ENCODE data around the gene TBC1D30.

The TBC1D30 gene

DNA sequence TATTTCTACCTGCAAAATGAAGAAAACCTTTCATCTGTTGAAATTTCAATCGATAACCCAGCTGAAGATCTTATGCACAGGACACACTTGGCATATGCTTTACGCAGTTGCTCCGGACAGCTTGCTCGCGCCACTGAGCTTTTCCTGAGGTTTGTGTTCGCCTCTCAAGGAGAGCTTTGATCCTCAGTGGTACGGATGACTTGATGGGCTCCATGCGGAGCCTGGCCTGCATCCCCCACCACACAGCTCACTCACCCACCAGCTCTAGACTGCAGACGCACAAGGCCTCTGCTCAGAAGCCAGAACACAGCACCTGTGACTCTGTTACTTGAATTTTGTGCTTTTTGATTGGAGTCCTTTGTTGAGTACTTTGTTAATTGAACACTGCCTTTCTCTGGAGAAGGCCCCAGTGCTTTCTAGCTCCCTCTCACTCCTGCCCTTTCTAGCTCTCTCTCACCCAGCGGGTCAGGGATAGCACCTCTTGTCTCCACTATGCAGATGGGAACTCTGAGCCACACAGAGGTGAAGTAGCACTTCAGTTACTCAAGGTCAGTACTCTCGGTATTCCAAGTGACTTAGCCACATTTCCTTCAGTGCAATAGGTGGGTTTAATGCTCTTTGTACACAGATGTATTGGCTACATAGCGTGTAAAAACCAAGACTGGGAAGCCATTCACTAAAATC lies 52.1 kb downstream of the TBC1D30 start:
- ATAC-seq = no peak
- Mint-ChIP-seq H3K27ac (no peak overlapping the region), H3K36me3 (no peaks in the 10 kb centered on the region), H3K4me1 (peaks cover 10% of the 10 kb centered on the region), H3K4me3 (no peak overlapping the region), H3K27me3 (no peaks in the 10 kb centered on the region), H3K9me3 (peaks cover 2% of the 10 kb centered on the region)

DNA sequence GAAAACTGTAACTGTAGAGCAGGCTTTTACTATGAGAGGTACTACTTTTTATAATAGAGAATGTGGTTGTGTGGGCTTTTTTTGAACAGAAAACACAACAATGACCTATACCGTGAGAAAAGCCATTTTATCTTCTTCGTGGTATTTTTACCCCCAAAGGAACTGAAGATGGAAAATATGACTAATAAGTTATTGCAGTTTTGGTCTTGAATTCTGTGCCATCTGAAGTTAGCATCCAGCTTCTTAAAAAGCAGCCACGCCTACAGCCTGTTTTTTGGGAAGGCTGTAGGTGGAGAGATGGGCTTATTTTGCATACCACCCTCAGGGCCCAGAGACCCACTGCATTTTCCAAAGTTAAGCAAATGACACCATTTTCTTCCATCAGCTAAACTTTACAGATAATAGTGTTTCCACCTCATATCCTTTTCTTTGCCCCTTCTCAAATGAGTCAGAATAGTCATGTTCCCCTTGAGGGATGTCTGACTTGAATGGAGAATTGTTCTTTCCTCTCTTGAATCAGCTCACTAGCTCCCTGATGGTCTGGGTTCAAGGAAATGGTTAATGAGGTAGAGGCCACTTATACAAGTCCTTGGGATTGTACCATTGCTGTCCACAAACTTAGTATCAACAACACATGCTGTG lies 53.0 kb downstream of the TBC1D30 start:
- Mint-ChIP-seq H3K9me3 (peaks cover 2% of the 10 kb centered on the region), H3K27me3 (peaks cover 7% of the 10 kb centered on the region), H3K4me3 (no peak overlapping the region), H3K36me3 (no peaks in the 10 kb centered on the region), H3K4me1 (peaks cover 10% of the 10 kb centered on the region), H3K27ac (no peak overlapping the region)
- ATAC-seq = peak; percentile 71

DNA sequence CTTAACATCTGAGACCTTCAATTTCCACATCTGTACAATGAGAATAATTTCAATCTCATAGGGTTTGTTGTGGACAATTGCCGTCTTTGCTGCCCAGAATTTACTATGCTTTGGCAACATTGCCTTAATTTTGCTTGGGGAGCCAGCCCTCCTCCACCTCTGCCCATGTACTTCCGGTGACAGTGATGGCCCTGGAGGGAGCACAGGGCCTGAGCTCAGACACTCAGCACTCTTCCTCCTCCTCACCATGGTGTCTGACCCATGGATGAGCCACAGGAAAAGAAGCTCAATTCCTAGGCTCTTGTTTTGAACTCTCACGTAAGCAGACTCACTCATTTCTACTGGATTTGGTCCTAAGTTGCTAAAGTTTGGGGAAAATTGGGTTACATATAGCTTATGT lies 58.2 kb downstream of the TBC1D30 start:
- ATAC-seq = no peak
- no peak overlapping the region for H3K27ac Mint-ChIP-seq
- H3K4me1 Mint-ChIP-seq = no peaks in the 10 kb centered on the region
- H3K4me3 Mint-ChIP-seq = no peak overlapping the region
- peaks cover 2% of the 10 kb centered on the region for H3K9me3 Mint-ChIP-seq
- H3K27me3 Mint-ChIP-seq = peaks cover 17% of the 10 kb centered on the region
- H3K36me3 Mint-ChIP-seq = no peaks in the 10 kb centered on the region

DNA sequence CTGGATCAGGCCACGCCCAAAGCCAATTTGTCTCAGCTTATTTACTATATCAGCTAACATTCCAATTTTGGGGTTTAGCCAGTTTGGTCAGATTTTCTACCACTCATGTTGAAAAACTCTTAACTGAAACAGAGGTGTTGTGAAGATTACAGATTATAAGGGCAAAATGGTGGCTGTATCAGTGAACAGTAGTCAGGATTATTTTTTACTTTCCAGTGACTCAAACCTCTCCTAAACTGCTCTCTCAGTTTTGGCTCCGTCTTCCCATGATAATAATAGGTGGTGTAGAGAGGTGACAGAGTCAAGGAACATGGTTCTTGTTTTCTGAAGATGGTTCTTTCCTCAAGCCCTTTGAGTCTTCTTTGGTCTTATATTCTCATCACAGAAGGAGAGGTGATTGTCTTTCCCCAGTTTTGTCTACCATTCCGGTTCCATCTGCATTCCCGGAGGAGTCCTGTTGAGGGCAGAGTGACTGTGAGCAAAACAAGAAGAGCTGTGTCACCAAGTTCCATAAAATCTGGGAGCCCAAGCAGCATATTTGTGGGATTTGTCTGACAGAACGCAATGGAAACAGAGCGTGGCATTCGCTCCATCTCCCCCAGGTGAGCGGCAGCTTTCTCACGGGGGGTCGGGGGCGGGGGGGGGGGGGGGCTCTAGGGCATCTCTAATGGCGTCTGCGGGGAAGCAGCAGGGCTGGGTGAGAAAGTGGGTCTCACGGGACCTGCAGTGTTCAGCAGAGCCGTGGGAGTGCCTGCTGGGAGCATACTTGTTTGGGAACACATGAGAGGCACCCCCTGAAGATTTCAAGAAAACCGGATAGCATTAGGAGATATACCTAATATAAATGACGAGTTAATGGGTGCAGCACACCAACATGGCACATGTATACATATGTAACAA lies 59.1 kb downstream of the TBC1D30 start:
- no peak overlapping the region for H3K4me3 Mint-ChIP-seq
- no peak overlapping the region for H3K27ac Mint-ChIP-seq

DNA sequence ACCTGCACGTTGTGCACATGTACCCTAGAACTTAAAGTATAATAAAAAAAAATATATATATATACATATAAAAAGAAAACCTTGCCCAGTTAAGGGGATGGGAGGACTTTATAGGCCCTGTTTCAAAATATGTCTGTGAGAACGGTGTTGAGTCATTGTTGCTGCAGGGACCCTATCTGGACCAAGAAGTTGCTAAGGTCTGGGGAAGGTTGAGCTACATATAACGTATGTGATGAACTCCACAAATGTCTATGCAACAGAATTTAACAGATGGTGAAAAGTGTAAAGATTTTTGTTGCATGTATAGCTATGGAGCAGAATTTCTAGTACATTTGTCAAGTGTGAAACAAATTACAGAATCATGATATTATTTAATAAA lies 59.7 kb downstream of the TBC1D30 start:
- H3K36me3 Mint-ChIP-seq = no peaks in the 10 kb centered on the region
- no peak overlapping the region for H3K27ac Mint-ChIP-seq
- H3K4me3 Mint-ChIP-seq = no peak overlapping the region
- H3K27me3 Mint-ChIP-seq = peaks cover 25% of the 10 kb centered on the region
- no peak for ATAC-seq
- H3K4me1 Mint-ChIP-seq = no peaks in the 10 kb centered on the region
- peaks cover 2% of the 10 kb centered on the region for H3K9me3 Mint-ChIP-seq

More for the DNA sequence above, 59.1 kb downstream of the TBC1D30 start:
- no peaks in the 10 kb centered on the region for H3K4me1 Mint-ChIP-seq
- H3K27me3 Mint-ChIP-seq = peaks cover 18% of the 10 kb centered on the region
- no peak for ATAC-seq
- H3K9me3 Mint-ChIP-seq = peaks cover 2% of the 10 kb centered on the region
- H3K36me3 Mint-ChIP-seq = no peaks in the 10 kb centered on the region

- Mint-ChIP-seq H3K27me3 (peaks cover 30% of the 10 kb centered on the region), H3K36me3 (no peaks in the 10 kb centered on the region), H3K4me3 (no peak overlapping the region), H3K4me1 (no peaks in the 10 kb centered on the region), H3K9me3 (peaks cover 2% of the 10 kb centered on the region), H3K27ac (no peak overlapping the region)
- ATAC-seq = no peak
Measured at GRCh38 chr12:64884728-64885127, 60.3 kb downstream of the TBC1D30 start.

- H3K36me3 Mint-ChIP-seq = no peaks in the 10 kb centered on the region
- peaks cover 28% of the 10 kb centered on the region for H3K27me3 Mint-ChIP-seq
- H3K27ac Mint-ChIP-seq = no peak overlapping the region
- ATAC-seq = no peak
- no peaks in the 10 kb centered on the region for H3K4me1 Mint-ChIP-seq
- no peaks in the 10 kb centered on the region for H3K9me3 Mint-ChIP-seq
- H3K4me3 Mint-ChIP-seq = no peak overlapping the region
Measured at GRCh38 chr12:64889434-64890216, 65.2 kb downstream of the TBC1D30 start.

GRCh38 chr12:64890873-64891468 lies 66.5 kb downstream of the TBC1D30 start:
- Mint-ChIP-seq H3K27ac (no peak overlapping the region), H3K9me3 (no peaks in the 10 kb centered on the region), H3K4me3 (no peak overlapping the region), H3K36me3 (no peaks in the 10 kb centered on the region), H3K27me3 (peaks cover 28% of the 10 kb centered on the region), H3K4me1 (no peaks in the 10 kb centered on the region)
- ATAC-seq = peak; percentile 53

GRCh38 chr12:64891629-64892028 lies 67.2 kb downstream of the TBC1D30 start:
- H3K4me3 Mint-ChIP-seq = no peak overlapping the region
- no peaks in the 10 kb centered on the region for H3K4me1 Mint-ChIP-seq
- H3K27me3 Mint-ChIP-seq = peaks cover 28% of the 10 kb centered on the region
- ATAC-seq = no peak
- H3K9me3 Mint-ChIP-seq = no peaks in the 10 kb centered on the region
- no peaks in the 10 kb centered on the region for H3K36me3 Mint-ChIP-seq
- no peak overlapping the region for H3K27ac Mint-ChIP-seq

DNA sequence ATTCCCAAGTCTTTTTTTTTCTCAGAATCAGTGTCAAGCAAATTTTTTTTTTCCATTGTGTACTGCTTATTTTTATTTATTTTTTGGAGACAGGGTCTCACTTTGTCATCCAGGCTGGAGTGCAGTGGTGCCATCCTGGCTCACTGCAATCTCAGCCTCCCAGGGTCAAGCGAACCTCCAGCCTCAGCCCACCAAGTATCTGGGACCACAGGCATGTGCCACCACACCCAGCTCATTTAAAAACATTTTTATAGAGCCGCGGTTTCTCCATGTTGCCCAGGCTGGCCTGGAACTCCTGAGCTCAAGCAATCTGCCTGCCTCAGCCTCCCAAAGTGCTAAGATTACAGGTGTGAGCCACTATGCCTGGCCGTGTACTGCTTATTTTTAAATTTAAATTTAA lies 68.1 kb downstream of the TBC1D30 start:
- Mint-ChIP-seq H3K9me3 (no peaks in the 10 kb centered on the region), H3K4me1 (no peaks in the 10 kb centered on the region), H3K36me3 (no peaks in the 10 kb centered on the region), H3K4me3 (no peak overlapping the region), H3K27ac (no peak overlapping the region), H3K27me3 (peaks cover 28% of the 10 kb centered on the region)
- no peak for ATAC-seq

GRCh38 chr12:64893961-64894360 lies 69.5 kb downstream of the TBC1D30 start:
- Mint-ChIP-seq H3K4me3 (no peak overlapping the region), H3K36me3 (no peaks in the 10 kb centered on the region), H3K4me1 (no peaks in the 10 kb centered on the region), H3K27ac (no peak overlapping the region), H3K27me3 (peaks cover 23% of the 10 kb centered on the region), H3K9me3 (no peaks in the 10 kb centered on the region)
- no peak for ATAC-seq

DNA sequence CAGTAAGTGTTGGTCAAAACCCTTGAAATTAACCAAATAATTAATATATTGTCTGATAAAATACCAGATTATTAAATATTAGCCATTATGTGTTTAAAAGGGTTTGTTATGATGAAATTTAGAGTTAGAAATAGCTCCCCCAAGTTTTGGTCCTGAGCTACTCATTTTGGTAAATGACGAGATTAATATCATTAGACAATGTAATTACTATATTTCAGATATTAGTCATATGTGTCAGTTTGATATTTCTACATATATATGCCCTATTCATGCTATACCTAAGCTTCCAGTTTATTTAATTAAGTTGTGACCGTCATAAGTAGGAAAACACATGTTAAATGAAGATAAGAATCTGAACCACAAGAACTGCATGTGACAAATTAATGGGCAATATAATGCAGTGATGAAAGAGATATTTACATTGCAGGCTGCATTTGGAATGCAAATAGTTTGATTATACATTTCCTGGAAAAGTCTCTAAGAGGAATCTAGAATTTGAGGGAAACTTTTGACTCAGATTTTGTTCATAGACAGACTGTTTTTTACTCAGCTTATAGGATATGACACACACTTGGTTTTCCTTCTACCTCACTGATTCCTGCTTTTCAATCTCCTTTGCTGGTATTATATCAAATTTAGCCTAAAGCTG lies 70.5 kb downstream of the TBC1D30 start:
- Mint-ChIP-seq H3K4me3 (no peak overlapping the region), H3K27ac (no peak overlapping the region), H3K9me3 (no peaks in the 10 kb centered on the region), H3K27me3 (peaks cover 13% of the 10 kb centered on the region), H3K4me1 (no peaks in the 10 kb centered on the region), H3K36me3 (no peaks in the 10 kb centered on the region)
- no peak for ATAC-seq

DNA sequence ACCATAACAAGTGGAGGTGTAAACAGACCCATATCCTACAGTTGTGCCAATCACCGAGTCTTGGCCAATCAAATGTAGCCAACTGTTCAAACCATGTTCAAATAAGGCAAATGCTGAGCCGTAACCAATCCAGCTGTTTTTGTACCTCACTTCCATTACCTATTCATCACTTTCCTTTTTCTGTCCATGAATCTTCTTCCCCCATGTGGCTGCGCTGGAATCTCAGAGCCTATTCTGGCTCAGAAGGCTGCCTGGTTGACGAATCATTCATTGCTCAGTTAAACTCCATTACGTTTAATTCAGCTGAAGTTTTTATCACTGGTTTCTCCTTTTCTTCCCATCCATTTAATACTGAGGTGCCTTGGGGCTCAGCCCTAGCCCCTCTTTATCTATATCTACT lies 71.1 kb downstream of the TBC1D30 start:
- H3K27me3 Mint-ChIP-seq = peaks cover 7% of the 10 kb centered on the region
- no peak overlapping the region for H3K27ac Mint-ChIP-seq
- no peaks in the 10 kb centered on the region for H3K9me3 Mint-ChIP-seq
- H3K4me1 Mint-ChIP-seq = no peaks in the 10 kb centered on the region
- H3K36me3 Mint-ChIP-seq = no peaks in the 10 kb centered on the region
- no peak for ATAC-seq
- H3K4me3 Mint-ChIP-seq = no peak overlapping the region

DNA sequence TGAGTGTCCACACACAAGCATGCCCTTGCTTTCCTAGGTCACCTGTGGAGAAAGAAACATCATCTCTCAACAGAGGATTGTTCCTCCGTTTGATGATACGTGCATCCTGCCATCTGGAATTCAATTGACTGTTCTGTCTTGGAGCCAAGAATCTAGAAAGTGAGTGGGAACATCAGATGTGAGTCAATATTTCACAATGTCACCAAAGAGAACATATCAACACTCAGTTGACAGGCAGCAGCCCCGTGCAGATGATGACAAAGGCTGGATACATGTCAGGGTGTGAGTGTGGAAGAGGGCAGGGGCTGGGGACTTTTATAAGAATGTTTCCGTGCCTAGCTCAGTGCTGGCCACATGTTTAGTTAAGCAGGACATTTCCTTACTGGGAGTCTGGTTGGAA lies 76.1 kb downstream of the TBC1D30 start:
- no peaks in the 10 kb centered on the region for H3K4me1 Mint-ChIP-seq
- no peaks in the 10 kb centered on the region for H3K9me3 Mint-ChIP-seq
- H3K4me3 Mint-ChIP-seq = no peak overlapping the region
- no peaks in the 10 kb centered on the region for H3K36me3 Mint-ChIP-seq
- ATAC-seq = no peak
- H3K27me3 Mint-ChIP-seq = peaks cover 18% of the 10 kb centered on the region
- H3K27ac Mint-ChIP-seq = no peak overlapping the region
